ENCODE results near the gene AURKB. TPM values are rescaled to one million over a fixed set of nuclear protein-coding genes. Genes with fewer than 3 reads are reported as not detected.

The AURKB gene
- total RNA-seq, 1 experiment from 2014 or later = 99.7 TPM

- Histone ChIP-seq H3K27me3 (replicated peaks) (no peaks in the 10 kb centered on the region), H3K4me1 (replicated peaks) (no peaks in the 10 kb centered on the region), H3K27ac (no peak overlapping the region), H3K4me3 (no peak overlapping the region), H3K36me3 (no peaks in the 10 kb centered on the region), H3K9me3 (replicated peaks) (no peaks in the 10 kb centered on the region)
- no peak for DNase-seq (ENCODE audit: low read depth in 1 of 2, low spot score in 2 of 2)
Measured at GRCh38 chr17:8237175-8237574, 26.8 kb upstream of the AURKB start.

GRCh38 chr17:8235676-8236075, 25.3 kb upstream of the AURKB start:
- H3K4me3 ChIP-seq = no peak overlapping the region
- H3K27ac ChIP-seq = no peak overlapping the region
- H3K36me3 ChIP-seq = peaks cover 5% of the 10 kb centered on the region
- no peaks in the 10 kb centered on the region for H3K4me1 ChIP-seq (replicated peaks)
- H3K9me3 ChIP-seq (replicated peaks) = no peaks in the 10 kb centered on the region
- no peaks in the 10 kb centered on the region for H3K27me3 ChIP-seq (replicated peaks)
- no peak for DNase-seq (ENCODE audit: low read depth in 1 of 2, low spot score in 2 of 2)

GRCh38 chr17:8234361-8235270, 24.2 kb upstream of the AURKB start:
- Histone ChIP-seq H3K27me3 (replicated peaks) (no peaks in the 10 kb centered on the region), H3K27ac (no peak overlapping the region), H3K9me3 (replicated peaks) (no peaks in the 10 kb centered on the region), H3K36me3 (peaks cover 5% of the 10 kb centered on the region), H3K4me1 (replicated peaks) (no peaks in the 10 kb centered on the region), H3K4me3 (no peak overlapping the region)
- DNase-seq (ENCODE audit: low read depth in 1 of 2, low spot score in 2 of 2) = no peak

- Histone ChIP-seq H3K4me1 (replicated peaks) (peaks cover 5% of the 10 kb centered on the region), H3K4me3 (no peak overlapping the region), H3K9me3 (replicated peaks) (no peaks in the 10 kb centered on the region), H3K27me3 (replicated peaks) (no peaks in the 10 kb centered on the region), H3K36me3 (peaks cover 10% of the 10 kb centered on the region), H3K27ac (no peak overlapping the region)
- no peak for DNase-seq (ENCODE audit: low read depth in 1 of 2, low spot score in 2 of 2)
Measured at GRCh38 chr17:8231701-8232100, 21.3 kb upstream of the AURKB start.

- peak overlapping the region; percentile 36 for H3K4me3 ChIP-seq
- no peak for DNase-seq (ENCODE audit: low read depth in 1 of 2, low spot score in 2 of 2)
- no peaks in the 10 kb centered on the region for H3K27me3 ChIP-seq (replicated peaks)
- peaks cover 10% of the 10 kb centered on the region for H3K36me3 ChIP-seq
- no peak overlapping the region for H3K27ac ChIP-seq
- no peaks in the 10 kb centered on the region for H3K9me3 ChIP-seq (replicated peaks)
- H3K4me1 ChIP-seq (replicated peaks) = peaks cover 14% of the 10 kb centered on the region
Measured at GRCh38 chr17:8227238-8227581, 16.8 kb upstream of the AURKB start.

GRCh38 chr17:8226536-8227237, 16.3 kb upstream of the AURKB start:
- Histone ChIP-seq H3K36me3 (peaks cover 8% of the 10 kb centered on the region; the same call in 1 of the 2 replicates), H3K27ac (peak overlapping the region; percentile 58), H3K4me3 (peak overlapping the region; percentile 36), H3K9me3 (replicated peaks) (no peaks in the 10 kb centered on the region), H3K4me1 (replicated peaks) (peaks cover 14% of the 10 kb centered on the region), H3K27me3 (replicated peaks) (no peaks in the 10 kb centered on the region)
- peak; percentile 82 to 97 for DNase-seq (ENCODE audit: low read depth in 1 of 2, low spot score in 2 of 2)

- Histone ChIP-seq H3K27ac (peak overlapping the region; percentile 58), H3K27me3 (replicated peaks) (no peaks in the 10 kb centered on the region), H3K9me3 (replicated peaks) (no peaks in the 10 kb centered on the region), H3K4me1 (replicated peaks) (peaks cover 14% of the 10 kb centered on the region), H3K36me3 (peaks cover 6% of the 10 kb centered on the region; the same call in 1 of the 2 replicates), H3K4me3 (peak overlapping the region; percentile 36)
- peak in 1 of 2 experiments; percentile 86 for DNase-seq (ENCODE audit: low read depth in 1 of 2, low spot score in 2 of 2)
Measured at GRCh38 chr17:8225813-8226535, 15.6 kb upstream of the AURKB start.

- Histone ChIP-seq H3K4me1 (replicated peaks) (peaks cover 15% of the 10 kb centered on the region), H3K27me3 (replicated peaks) (no peaks in the 10 kb centered on the region), H3K9me3 (replicated peaks) (no peaks in the 10 kb centered on the region), H3K36me3 (peaks cover 6% of the 10 kb centered on the region; the same call in 1 of the 2 replicates), H3K4me3 (no peak overlapping the region), H3K27ac (no peak overlapping the region)
- DNase-seq (ENCODE audit: low read depth in 1 of 2, low spot score in 2 of 2) = no peak
Measured at GRCh38 chr17:8224891-8225812, 14.8 kb upstream of the AURKB start.

GRCh38 chr17:8223356-8224126, 13.2 kb upstream of the AURKB start:
- H3K9me3 ChIP-seq (replicated peaks) = no peaks in the 10 kb centered on the region
- peak overlapping the region; percentile 54 for H3K27ac ChIP-seq
- H3K4me3 ChIP-seq = peak overlapping the region; percentile 49
- DNase-seq (ENCODE audit: low read depth in 1 of 2, low spot score in 2 of 2) = peak in 1 of 2 experiments; percentile 70
- peaks cover 6% of the 10 kb centered on the region; the same call in 1 of the 2 replicates for H3K36me3 ChIP-seq
- H3K27me3 ChIP-seq (replicated peaks) = no peaks in the 10 kb centered on the region
- H3K4me1 ChIP-seq (replicated peaks) = peaks cover 18% of the 10 kb centered on the region

- Histone ChIP-seq H3K4me1 (replicated peaks) (peaks cover 18% of the 10 kb centered on the region), H3K27ac (peak overlapping the region; percentile 54), H3K36me3 (peaks cover 5% of the 10 kb centered on the region; the same call in 1 of the 2 replicates), H3K9me3 (replicated peaks) (no peaks in the 10 kb centered on the region), H3K4me3 (peak overlapping the region; percentile 49), H3K27me3 (replicated peaks) (no peaks in the 10 kb centered on the region)
- DNase-seq (ENCODE audit: low read depth in 1 of 2, low spot score in 2 of 2) = peak; percentile 95 to 97
Measured at GRCh38 chr17:8222630-8223355, 12.4 kb upstream of the AURKB start.

- peak overlapping the region; percentile 12; the same call in 1 of the 2 replicates for H3K27ac ChIP-seq
- H3K9me3 ChIP-seq (replicated peaks) = no peaks in the 10 kb centered on the region
- H3K27me3 ChIP-seq (replicated peaks) = no peaks in the 10 kb centered on the region
- H3K4me1 ChIP-seq (replicated peaks) = peaks cover 17% of the 10 kb centered on the region
- 0 out of 2 replicates have a peak, but pooled peaks cover under 1% of the 10 kb centered on the region for H3K36me3 ChIP-seq
- no peak for DNase-seq (ENCODE audit: low read depth in 1 of 2, low spot score in 2 of 2)
- H3K4me3 ChIP-seq = peak overlapping the region; percentile 49
Measured at GRCh38 chr17:8222380-8222629, 11.9 kb upstream of the AURKB start.

Data from SJSA1 (cell line).